Endodermal cell (in vitro differentiated cells): ENCODE results near the gene FOXB1. TPM values are rescaled to one million over a fixed set of nuclear protein-coding genes. Genes with fewer than 3 reads are reported as not detected.
A peak's percentile ranks its signal among the peaks of the same experiment; 100 is the strongest.

Experiments
- DNase-seq: peaks from one replicate; pipeline ENCODE4 v3.0.0-alpha.2; 2017
- H3K27ac ChIP-seq: 2 replicates; pipeline ENCODE4 v1.5.1; 2013; ENCODE audit warnings: mild to moderate bottlenecking, low read depth, low read length, moderate library complexity
- H3K27me3 ChIP-seq: 2 replicates; pipeline ENCODE4 v1.6.1; 2013; ENCODE audit warnings: mild to moderate bottlenecking, low read length, moderate library complexity; ENCODE audit not compliant: insufficient read depth, control insufficient read depth, poor library complexity, severe bottlenecking
- H3K36me3 ChIP-seq: 2 replicates; pipeline ENCODE4 v1.7.0; 2013; ENCODE audit warnings: mild to moderate bottlenecking, low read length, moderate library complexity; ENCODE audit not compliant: control insufficient read depth, insufficient read depth
- H3K4me1 ChIP-seq: one replicate; pipeline ENCODE4 v1.7.0; 2013; ENCODE audit warnings: low read length; ENCODE audit not compliant: control insufficient read depth, insufficient read depth
- H3K4me3 ChIP-seq: 2 replicates; pipeline ENCODE4 v1.5.1; 2013; ENCODE audit warnings: mild to moderate bottlenecking, low read length, moderate library complexity
- H3K9ac ChIP-seq: 2 replicates; pipeline ENCODE4 v1.6.1; 2013; ENCODE audit warnings: mild to moderate bottlenecking, low read length, moderate library complexity; ENCODE audit not compliant: poor library complexity, severe bottlenecking; ENCODE audit errors: extremely low read depth
- H3K9me3 ChIP-seq: 2 replicates; pipeline ENCODE4 v1.6.1; 2013; ENCODE audit warnings: mild to moderate bottlenecking, low read length, moderate library complexity; ENCODE audit not compliant: control insufficient read depth
- H3K27ac Mint-ChIP-seq: 2 replicates; pipeline ENCODE4 v1.8.0; 2020; ENCODE audit warnings: mixed read lengths
- H3K27me3 Mint-ChIP-seq: 2 replicates; pipeline ENCODE4 v1.8.0; 2021; ENCODE audit warnings: mild to moderate bottlenecking, mixed read lengths; ENCODE audit not compliant: insufficient read depth
- H3K36me3 Mint-ChIP-seq: 2 replicates; pipeline ENCODE4 v1.8.0; 2020; ENCODE audit warnings: low read depth, mixed read lengths
- H3K4me1 Mint-ChIP-seq: 2 replicates; pipeline ENCODE4 v1.8.0; 2020; ENCODE audit warnings: mixed read lengths
- H3K4me3 Mint-ChIP-seq: 2 replicates; pipeline ENCODE4 v1.8.0; 2020; ENCODE audit warnings: mild to moderate bottlenecking, moderate library complexity, mixed read lengths
- H3K9me3 Mint-ChIP-seq: 2 replicates; pipeline ENCODE4 v1.8.0; 2020; ENCODE audit warnings: mild to moderate bottlenecking, mixed read lengths
- WGBS, 2 experiments: methylation state at CpG; one replicate each; pipeline versions ENCODE4 v1.1.5 to v1.1.7; 2013; ENCODE audit warnings: missing lambda C conversion rate in 2 of 2, mixed read lengths in 1 of 2; ENCODE audit not compliant: insufficient coverage in 1 of 2, insufficient read length in 1 of 2; 5-methylcytosine and 5-hydroxymethylcytosine counted together
- total RNA-seq, 2 donors: library from RNA; stranded (reverse); fragmentation: NEBNext Ultra II Directional in 1 of 2; extraction: Animal tissue kit (Norgen Biotek cat#: 25700) in 1 of 2; gene quantifications; 2 replicates in 1 of 2; 3 replicates in 1 of 2; pipeline ENCODE4 v1.2.1, GENCODE V29; 2021
- TF ChIP-seq, protein P1 (sequence below): fragments of 200-600 bp; sonication (generic); conservative IDR thresholded peaks from 2 replicates; pipeline ENCODE4 v1.5.0; 2021; ENCODE audit warnings: antibody characterized with exemption, mild to moderate bottlenecking

The FOXB1 gene
- total RNA-seq, 2 donors from 2014 or later, result 0.73 TPM; not detected in 1

DNA sequence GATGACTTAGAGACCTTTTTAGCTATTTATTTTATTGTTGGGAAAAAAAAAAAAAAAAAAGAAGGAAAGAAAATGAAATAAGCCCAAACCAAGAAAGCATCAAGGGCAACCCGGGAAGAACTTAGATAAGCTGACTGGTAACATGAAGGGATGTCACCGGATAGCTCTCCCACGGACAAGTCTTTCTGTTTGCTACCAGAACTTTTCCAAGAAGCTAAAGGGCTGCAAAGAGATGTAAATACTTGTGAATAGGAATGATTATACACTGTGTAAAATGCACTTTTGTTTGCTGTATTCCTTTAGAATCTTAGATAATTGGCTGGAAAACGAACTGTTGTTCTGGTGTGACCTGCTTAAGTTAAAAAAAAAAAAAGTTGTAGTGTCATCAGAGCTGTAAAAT is 2.8 kb downstream of the FOXB1 start:
- no peaks in the 10 kb centered on the region for H3K9me3 ChIP-seq
- H3K27ac ChIP-seq, result no peak overlapping the region
- TF ChIP-seq, protein P1, sequence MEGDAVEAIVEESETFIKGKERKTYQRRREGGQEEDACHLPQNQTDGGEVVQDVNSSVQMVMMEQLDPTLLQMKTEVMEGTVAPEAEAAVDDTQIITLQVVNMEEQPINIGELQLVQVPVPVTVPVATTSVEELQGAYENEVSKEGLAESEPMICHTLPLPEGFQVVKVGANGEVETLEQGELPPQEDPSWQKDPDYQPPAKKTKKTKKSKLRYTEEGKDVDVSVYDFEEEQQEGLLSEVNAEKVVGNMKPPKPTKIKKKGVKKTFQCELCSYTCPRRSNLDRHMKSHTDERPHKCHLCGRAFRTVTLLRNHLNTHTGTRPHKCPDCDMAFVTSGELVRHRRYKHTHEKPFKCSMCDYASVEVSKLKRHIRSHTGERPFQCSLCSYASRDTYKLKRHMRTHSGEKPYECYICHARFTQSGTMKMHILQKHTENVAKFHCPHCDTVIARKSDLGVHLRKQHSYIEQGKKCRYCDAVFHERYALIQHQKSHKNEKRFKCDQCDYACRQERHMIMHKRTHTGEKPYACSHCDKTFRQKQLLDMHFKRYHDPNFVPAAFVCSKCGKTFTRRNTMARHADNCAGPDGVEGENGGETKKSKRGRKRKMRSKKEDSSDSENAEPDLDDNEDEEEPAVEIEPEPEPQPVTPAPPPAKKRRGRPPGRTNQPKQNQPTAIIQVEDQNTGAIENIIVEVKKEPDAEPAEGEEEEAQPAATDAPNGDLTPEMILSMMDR, result no peak
- Mint-ChIP-seq H3K9me3 (no peaks in the 10 kb centered on the region), H3K36me3 (no peaks in the 10 kb centered on the region), H3K27me3 (peaks cover 81% of the 10 kb centered on the region), H3K4me3 (peak overlapping the region; percentile 70), H3K27ac (peak overlapping the region; percentile 53), H3K4me1 (peaks cover 73% of the 10 kb centered on the region)
- peak overlapping the region; percentile 80 for H3K4me3 ChIP-seq
- H3K4me1 ChIP-seq, result peaks cover 14% of the 10 kb centered on the region
- H3K27me3 ChIP-seq, result peaks cover 94% of the 10 kb centered on the region
- 9 to 16% methylated on average over 4 of the region's 4 CpGs for WGBS, 2 experiments
- DNase-seq, result no peak
- peak overlapping the region; percentile 1 for H3K9ac ChIP-seq
- no peaks in the 10 kb centered on the region for H3K36me3 ChIP-seq

DNA sequence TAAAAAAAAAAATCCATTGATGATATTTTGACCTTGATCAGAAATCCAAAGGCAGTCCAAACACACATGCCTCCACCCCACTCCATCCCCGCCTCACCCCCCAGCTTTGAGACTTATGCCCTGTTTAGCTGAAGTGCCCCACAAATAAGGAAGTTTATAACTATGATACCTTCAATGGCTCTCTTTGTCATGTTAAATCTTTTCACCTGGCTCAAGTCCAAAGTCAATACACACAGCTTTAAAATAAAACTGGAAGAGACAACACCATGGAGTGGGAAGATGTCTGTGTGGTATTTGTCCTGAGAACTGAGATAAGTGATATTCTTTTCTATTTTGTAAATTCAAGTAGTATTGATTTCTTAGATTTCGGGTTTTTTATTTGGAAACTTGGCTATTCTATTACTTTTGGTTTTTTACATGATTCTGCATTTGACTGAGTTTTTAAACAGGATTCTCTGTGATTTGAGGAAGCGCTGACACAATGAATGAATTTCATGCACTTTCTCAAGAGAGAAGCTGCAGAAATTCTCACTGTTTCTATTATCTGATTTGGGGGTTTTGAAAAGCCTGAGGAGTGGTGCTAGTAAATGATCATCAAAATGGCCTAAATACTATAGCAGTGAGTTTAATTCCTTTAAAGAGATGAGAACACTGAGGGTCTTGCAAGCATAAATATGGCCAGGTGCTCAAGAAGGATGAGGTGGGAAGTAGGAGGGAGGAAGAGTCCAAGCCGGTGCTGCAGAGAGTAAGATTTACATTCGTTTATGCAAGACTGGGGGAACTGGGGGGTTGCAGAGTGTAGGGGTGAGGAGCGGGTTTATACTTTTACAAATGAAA is 5.2 kb downstream of the FOXB1 start:
- Mint-ChIP-seq H3K4me1 (peaks cover 71% of the 10 kb centered on the region), H3K27me3 (peaks cover 59% of the 10 kb centered on the region), H3K9me3 (no peaks in the 10 kb centered on the region), H3K27ac (no peak overlapping the region), H3K36me3 (no peaks in the 10 kb centered on the region), H3K4me3 (peak overlapping the region; percentile 19)
- Histone ChIP-seq H3K4me1 (peaks cover 10% of the 10 kb centered on the region), H3K36me3 (no peaks in the 10 kb centered on the region), H3K9ac (no peak overlapping the region), H3K27ac (no peak overlapping the region), H3K27me3 (peaks cover 69% of the 10 kb centered on the region), H3K9me3 (no peaks in the 10 kb centered on the region), H3K4me3 (no peak overlapping the region)
- 24 to 38% methylated on average over 3 to 6 of the region's 6 CpGs for WGBS, 2 experiments
- DNase-seq, result no peak
- TF ChIP-seq, protein P1, result no peak

DNA sequence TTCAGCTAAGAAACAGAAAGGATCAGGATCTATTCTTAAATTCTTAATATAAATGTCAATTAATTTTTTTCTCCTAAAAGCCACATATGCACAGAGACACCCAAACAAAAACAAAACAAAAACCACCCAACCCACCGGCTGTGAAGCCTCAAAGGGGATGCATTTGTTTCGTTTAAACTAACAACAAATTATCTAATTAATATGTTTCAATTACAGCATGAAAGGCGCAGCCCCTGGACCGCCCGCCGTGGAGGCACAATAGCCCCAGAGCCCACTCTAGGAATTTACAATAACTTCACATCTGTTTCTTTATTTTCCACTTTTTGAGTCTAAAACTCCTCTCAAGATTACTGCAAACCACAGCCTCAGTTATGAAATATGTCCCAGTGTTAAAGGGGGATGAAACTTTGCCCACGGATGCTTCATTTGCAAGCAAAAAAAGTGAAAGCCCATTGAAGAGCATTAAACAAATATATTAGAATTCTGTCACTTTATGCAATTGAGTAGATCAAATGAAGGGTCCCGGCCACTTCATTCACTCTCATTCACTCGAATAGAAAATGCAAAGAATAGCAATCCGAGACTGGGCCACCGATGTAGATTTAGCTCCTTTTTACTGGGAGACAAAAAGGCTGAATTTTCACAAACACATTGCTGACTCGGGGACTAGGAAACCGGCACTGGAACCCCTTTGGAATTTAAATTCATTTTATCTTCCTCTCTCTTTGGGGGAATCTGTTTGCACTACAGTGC is 6.0 kb downstream of the FOXB1 start:
- Mint-ChIP-seq H3K27ac (no peak overlapping the region), H3K27me3 (peaks cover 51% of the 10 kb centered on the region), H3K4me1 (peaks cover 68% of the 10 kb centered on the region), H3K36me3 (no peaks in the 10 kb centered on the region), H3K4me3 (peak overlapping the region; percentile 19), H3K9me3 (no peaks in the 10 kb centered on the region)
- Histone ChIP-seq H3K36me3 (no peaks in the 10 kb centered on the region), H3K9ac (no peak overlapping the region), H3K4me3 (no peak overlapping the region), H3K27ac (peak overlapping the region; percentile 87), H3K4me1 (peaks cover 10% of the 10 kb centered on the region), H3K27me3 (peaks cover 61% of the 10 kb centered on the region), H3K9me3 (no peaks in the 10 kb centered on the region)
- no peak for DNase-seq
- TF ChIP-seq, protein P1, result no peak
- WGBS, 2 experiments, result 16 to 20% methylated on average over 10 to 13 of the region's 13 CpGs
